ENCODE results near the gene MMD2.

Gene MMD2

GRCh38 chr7:4957847-4958476 is 1.0 kb downstream of the MMD2 start:
- no peak for DNase-seq

DNA sequence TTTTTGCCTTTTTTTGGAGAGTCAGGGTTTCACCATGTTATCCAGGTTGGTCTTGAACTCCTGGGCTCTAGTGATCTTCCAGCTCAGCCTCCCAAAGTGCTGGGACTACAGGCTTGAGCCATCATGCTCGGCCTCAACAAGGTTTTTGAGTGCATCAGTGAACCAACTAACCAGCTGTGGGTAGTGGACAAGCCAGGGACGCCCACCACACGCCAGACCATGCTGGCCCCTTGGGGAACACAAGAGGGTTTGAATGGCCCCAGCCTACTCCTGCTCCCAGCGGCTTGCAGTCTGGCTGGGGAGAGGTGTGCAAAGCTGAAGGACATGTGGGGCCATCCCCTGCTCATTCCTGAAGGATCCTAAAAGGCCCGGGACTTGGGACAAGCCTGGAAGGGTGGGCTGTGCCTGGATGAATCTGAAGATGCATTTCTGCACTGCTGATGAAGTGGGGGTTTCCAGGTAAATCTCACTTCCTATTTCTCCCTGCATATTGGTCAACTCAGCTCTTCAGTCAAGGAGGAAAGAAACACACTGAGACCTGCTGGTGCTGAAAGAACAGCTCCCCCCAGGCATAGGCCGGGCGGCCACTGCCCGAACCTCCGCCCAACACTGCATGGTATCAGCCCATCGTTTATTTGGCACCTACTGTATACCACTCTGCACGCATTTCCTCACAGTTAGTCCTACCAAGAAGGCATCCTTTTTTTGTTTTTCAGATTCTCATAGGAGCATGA is 6.9 kb downstream of the MMD2 start:
- no peak for DNase-seq

DNA sequence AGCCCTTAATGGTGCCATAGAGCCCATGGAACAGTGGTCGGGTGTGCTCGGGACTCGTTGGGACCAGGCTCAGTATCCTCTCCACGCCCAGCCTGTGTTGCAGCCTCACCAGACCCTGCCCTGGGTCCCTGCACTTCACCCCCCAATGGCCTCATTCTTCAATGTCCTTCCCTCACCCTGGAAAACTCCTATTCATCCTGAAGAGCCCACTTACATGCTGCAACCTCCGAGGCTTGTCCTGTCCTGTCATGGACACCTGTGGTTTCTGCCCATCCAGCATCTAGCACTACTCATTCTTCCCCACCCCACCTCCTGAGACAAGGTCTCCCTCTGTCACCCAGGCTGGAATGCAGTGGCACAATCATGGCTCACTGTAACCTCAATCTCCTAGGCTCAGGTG is 7.7 kb downstream of the MMD2 start:
- DNase-seq = no peak

DNA sequence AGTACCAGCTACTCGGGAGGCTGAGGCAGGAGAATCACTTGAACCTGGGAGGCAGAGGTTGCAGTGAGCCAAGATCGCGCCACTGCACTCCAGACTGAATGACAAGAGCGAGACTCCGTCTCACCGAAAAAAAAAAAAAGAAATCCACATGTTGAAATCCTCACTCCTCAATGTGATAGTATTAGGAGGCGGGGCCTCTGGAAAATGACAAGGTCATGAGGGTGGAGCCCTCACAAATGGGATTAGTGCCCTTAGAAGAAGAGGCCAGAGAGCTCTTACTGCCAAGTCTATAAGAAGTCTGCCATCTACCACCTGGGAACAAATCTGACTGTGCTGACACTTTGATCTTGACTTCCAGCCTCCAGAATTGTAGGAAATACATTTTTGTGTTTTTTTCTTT is 10.6 kb downstream of the MMD2 start:
- DNase-seq = no peak

- DNase-seq = no peak
These were observed 13.0 kb downstream of the MMD2 start for GRCh38 chr7:4945949-4946348.

- DNase-seq = no peak
These were observed 14.0 kb downstream of the MMD2 start for GRCh38 chr7:4944939-4945338.

DNA sequence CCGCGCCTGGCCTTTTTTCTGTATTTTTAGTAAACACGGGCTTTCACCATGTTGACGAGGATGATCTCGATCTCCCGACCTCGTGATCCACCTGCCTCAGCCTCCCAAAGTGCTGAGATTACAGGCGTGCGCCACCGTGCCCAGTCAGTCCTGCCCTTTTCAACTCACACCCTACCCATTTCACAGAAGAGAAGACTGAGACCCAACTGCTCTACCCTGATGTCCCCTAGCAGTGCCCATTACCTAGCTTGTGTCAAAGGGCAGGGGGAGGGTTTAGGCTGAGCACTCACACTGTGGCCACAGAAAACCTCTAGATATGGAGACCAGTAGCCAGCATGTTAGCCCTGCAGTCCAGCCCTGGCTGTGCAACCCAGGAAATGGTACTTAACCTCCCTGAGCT is 15.7 kb downstream of the MMD2 start:
- no peak for DNase-seq

- DNase-seq = no peak
These were observed 18.8 kb downstream of the MMD2 start for GRCh38 chr7:4939971-4940728.

DNA sequence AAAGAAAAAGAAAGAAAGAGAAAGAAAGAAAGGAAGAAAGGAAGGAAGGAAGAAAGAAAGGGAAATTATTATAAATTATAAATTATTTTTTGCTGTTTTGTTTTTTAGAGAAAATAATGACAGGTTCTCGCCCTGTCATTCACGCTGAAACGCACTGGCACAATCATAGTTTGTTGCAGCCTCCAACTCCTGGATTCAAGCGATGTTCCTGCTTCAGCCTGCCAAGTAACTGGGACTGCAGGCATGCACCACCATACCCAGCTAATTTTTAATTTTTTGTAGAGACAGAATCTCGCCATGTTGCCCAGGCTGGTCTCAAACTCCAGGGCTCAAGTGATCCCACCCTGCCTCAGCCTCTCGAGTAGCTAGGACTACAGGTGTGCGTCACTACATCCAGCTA is 21.6 kb downstream of the MMD2 start:
- DNase-seq = no peak

- DNase-seq = no peak
These were observed 24.5 kb downstream of the MMD2 start for GRCh38 chr7:4934419-4935025.

DNA sequence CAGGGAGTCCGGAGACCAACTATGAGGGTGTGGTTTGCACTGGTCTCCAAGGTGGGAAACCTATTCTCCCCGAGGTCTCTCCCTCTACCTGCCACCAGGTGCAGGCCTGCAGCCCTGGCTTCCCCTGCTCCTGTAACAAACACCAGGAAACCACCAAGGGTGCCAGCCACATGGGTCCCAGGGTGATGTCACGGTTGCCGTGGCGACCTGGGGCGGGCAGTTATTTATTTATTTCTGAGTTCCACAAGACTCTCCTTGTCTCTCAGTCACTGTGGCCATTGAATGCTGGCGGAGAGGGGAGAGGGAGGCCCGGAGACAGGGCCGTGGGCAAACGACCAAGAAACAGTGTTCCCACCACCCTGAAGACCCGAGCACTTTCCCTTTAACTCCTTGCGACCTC is 27.0 kb downstream of the MMD2 start:
- DNase-seq = no peak

- no peak for DNase-seq
These were observed 30.0 kb downstream of the MMD2 start for GRCh38 chr7:4929005-4929404.

DNA sequence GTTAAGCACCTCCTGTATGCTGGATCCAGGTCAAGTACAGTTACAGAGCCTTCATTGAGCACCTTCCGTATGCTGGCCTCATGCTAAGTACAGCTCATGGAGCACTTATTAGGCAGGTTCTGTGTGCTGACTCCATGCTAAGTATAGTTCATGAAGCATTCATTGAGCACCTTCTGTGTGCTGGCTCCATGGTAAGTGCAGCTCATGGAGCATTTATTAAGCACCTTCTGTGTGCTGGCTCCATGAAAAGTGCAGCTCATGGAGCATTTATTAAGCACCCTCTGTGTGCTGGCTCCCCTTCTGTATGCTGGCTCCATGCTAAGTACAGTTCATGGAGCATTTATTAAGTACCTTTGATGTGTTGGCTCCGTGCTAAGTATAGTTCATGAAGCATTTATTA is 30.5 kb downstream of the MMD2 start:
- no peak for DNase-seq

GRCh38 chr7:4919969-4920766 is 38.8 kb downstream of the MMD2 start:
- no peak for DNase-seq

DNA sequence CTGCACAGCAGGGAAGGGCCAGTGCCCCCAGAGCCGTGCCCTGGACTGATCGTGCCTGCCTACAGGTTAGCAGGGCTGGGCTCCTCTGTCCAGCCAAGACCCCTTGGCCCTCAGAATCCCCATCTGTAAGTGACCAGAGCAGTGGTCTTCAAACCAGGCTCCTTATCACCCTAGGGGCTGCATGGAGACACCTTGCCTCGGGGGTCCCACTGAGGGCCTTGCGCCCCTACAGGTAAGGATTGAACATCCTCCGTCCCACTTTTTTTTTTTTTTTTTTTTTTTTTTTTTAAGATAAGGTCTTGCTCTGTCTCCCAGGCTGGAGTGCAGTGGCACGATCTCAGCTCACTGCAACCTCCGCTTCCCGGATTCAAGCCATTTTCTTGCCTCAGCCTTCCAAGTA is 42.9 kb downstream of the MMD2 start:
- no peak for DNase-seq

GRCh38 chr7:4911111-4911828 is 47.7 kb downstream of the MMD2 start:
- no peak for DNase-seq

DNA sequence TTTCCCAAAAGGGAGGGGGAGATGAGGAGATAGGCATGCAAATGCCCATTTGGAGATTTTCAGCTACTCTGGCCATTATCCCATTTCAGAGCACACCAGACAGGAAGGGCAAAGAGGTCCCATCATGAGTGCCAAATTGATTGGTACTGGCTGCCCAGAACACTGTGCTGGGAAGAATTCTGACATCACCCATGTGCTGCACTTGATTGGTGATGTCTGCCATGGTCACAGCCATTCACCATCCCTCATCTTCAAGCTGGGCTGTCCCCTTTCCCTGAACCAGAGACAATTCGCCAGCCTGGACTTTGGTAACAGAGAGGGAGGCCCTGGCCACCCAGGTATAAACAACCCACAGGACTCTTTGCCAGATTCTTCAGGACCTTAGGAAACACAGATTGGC is 52.3 kb downstream of the MMD2 start:
- no peak for DNase-seq

- DNase-seq = no peak
These were observed 53.8 kb downstream of the MMD2 start for GRCh38 chr7:4905171-4905570.

GRCh38 chr7:4904346-4904745 is 54.6 kb downstream of the MMD2 start:
- no peak for DNase-seq

DNA sequence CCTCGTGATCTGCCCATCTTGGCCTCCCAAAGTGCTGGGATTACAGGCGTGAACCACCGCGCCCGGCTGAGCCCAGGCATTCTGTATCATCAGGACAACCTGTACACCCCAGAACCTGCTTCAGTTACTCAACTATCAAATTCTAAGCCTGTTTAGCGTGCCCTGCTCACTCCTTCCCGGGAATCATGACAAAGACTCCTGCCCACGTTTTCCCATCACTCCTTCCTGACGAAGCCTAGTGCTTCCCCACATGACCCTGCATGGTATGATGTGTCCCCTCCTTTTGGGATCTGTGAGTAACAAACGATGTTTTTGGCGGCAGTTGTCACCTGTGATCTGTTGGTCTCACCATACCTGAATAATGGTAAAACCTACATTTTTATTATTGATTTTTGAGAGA is 63.2 kb downstream of the MMD2 start:
- DNase-seq = no peak

DNA sequence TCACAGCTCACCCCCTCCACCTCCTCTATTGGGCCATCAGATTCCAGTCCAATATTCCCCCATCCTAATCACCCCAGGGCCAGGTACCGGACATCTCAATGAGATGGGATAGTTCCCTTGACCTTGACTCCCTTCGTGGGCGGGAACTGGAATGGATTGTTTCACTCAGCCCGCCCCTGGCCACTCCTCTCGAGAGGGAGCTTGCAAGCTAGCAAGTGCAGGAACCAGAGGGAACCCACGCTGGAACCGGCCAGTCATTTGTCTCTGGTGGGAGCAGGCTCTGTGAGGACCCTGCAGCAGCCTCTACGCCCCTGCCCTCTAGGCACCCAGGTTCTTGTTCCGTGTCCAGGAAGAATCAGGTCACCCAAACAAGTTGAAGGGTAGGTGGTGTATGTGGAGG is 64.5 kb downstream of the MMD2 start:
- DNase-seq = no peak

- no peak for DNase-seq
These were observed 65.0 kb downstream of the MMD2 start for GRCh38 chr7:4893929-4894475.
